Stimulated activated CD4-positive, alpha-beta T cell treated with anti-CD3 and anti-CD28 coated beads, Interleukin-2, amount 100 ng/mL, for 48 hours (primary cell): Measurements from ENCODE around the gene RFWD3.
"Not testable (repeated sequence)": the region's sequence is repeated elsewhere in the genome, so short reads cannot be mapped to it uniquely, and the experiment has no call there.

Experiments
- DNase-seq, 2 donors: peaks; one replicate each; pipeline ENCODE4 v3.0.0-alpha.2; 2020

Gene RFWD3

GRCh38 chr16:74666425-74667254 is at the start of gene RFWD3:
TSS of gene RFWD3 (minus strand) at chr16:74666877. CDS start at chr16:74661449, 5,428 bp downstream.
- peak; percentile 89 to 90 for DNase-seq

- no peak for DNase-seq
These were observed 49.7 kb upstream of the RFWD3 start for GRCh38 chr16:74716355-74716754.

- no peak for DNase-seq
These were observed 47.2 kb upstream of the RFWD3 start for GRCh38 chr16:74713876-74714275.

- no peak for DNase-seq
These were observed 46.6 kb upstream of the RFWD3 start for GRCh38 chr16:74713325-74713724.

- DNase-seq = no peak
These were observed 45.3 kb upstream of the RFWD3 start for GRCh38 chr16:74711938-74712337.

- DNase-seq = no peak
These were observed 43.7 kb upstream of the RFWD3 start for GRCh38 chr16:74710401-74710800.

GRCh38 chr16:74709441-74709877 is 42.8 kb upstream of the RFWD3 start:
- peak; percentile 80 to 86 for DNase-seq

- peak; percentile 41 to 47 for DNase-seq
These were observed 34.0 kb upstream of the RFWD3 start, which contains the start of gene MLKL for GRCh38 chr16:74700438-74701225. TSS of gene MLKL (minus strand) at chr16:74700862. CDS start at chr16:74695757, 5,105 bp downstream.

GRCh38 chr16:74700116-74700437 is 33.4 kb upstream of the RFWD3 start:
- peak; percentile 17 to 24 for DNase-seq

GRCh38 chr16:74699666-74700065 is 33.0 kb upstream of the RFWD3 start:
- no peak for DNase-seq

GRCh38 chr16:74698222-74698621 is 31.5 kb upstream of the RFWD3 start:
- DNase-seq = no peak

GRCh38 chr16:74695450-74696422 is 29.1 kb upstream of the RFWD3 start:
- DNase-seq = peak; percentile 39 to 52

- DNase-seq = no peak
These were observed 24.6 kb upstream of the RFWD3 start for GRCh38 chr16:74691093-74691855.

GRCh38 chr16:74682556-74682955 is 15.9 kb upstream of the RFWD3 start:
- DNase-seq = no peak

- no peak for DNase-seq
These were observed 14.0 kb upstream of the RFWD3 start for GRCh38 chr16:74680681-74681080.

- no peak for DNase-seq
These were observed 13.3 kb upstream of the RFWD3 start for GRCh38 chr16:74679983-74680382.

GRCh38 chr16:74677868-74678267 is 11.2 kb upstream of the RFWD3 start:
- DNase-seq = no peak

- DNase-seq = no peak
These were observed 7.2 kb upstream of the RFWD3 start for GRCh38 chr16:74673876-74674275.

- not testable (repeated sequence) for DNase-seq
These were observed 2.2 kb upstream of the RFWD3 start for GRCh38 chr16:74668877-74669276.

- peak; percentile 28 to 44 for DNase-seq
These were observed 601 bp upstream of the RFWD3 start for GRCh38 chr16:74667255-74667700.

- DNase-seq = no peak
These were observed 661 bp downstream of the RFWD3 start for GRCh38 chr16:74666010-74666421.

GRCh38 chr16:74661064-74661463 is 5.6 kb downstream of the RFWD3 start:
- DNase-seq = no peak
